OCI-LY3 (cell line): ENCODE results near the gene IGLL1.
"Not testable (repeated sequence)": the region's sequence is repeated elsewhere in the genome, so short reads cannot be mapped to it uniquely, and the experiment has no call there.

Experiments
- H2AFZ ChIP-seq: fragments of 200-600, 300-600 bp; shearing (Covaris generic); 2 replicates; pipeline ENCODE4 v1.6.0; 2014; ENCODE audit warnings: antibody characterized with exemption, low read depth, low read length
- H3K27ac ChIP-seq: fragments of 200-600, 300-600 bp; sonication (generic); 2 replicates; pipeline ENCODE4 v1.5.1; 2014; ENCODE audit warnings: mild to moderate bottlenecking, low read length, moderate library complexity, mixed read lengths
- H3K27me3 ChIP-seq: fragments of 200-600, 300-600 bp; sonication (generic); 2 replicates; pipeline ENCODE4 v1.6.1; 2014; ENCODE audit warnings: low read depth, low read length, mixed read lengths
- H3K36me3 ChIP-seq: fragments of 200-600, 300-600 bp; sonication (generic); replicated peaks from 2 replicates; pipeline ENCODE3; 2014; ENCODE audit warnings: low read depth, low read length, mixed read lengths
- H3K4me1 ChIP-seq: fragments of 300-600, 200-600 bp; sonication (generic); 2 replicates; pipeline ENCODE4 v1.6.1; 2014; ENCODE audit warnings: low read length, mixed read lengths
- H3K4me2 ChIP-seq: fragments of 200-600, 300-600 bp; sonication (generic); 2 replicates; pipeline ENCODE4 v1.6.1; 2014; ENCODE audit warnings: low read length, mixed read lengths
- H3K4me3 ChIP-seq: fragments of 300-600, 200-600 bp; sonication (generic); 2 replicates; pipeline ENCODE4 v1.5.1; 2014; ENCODE audit warnings: antibody characterized with exemption, mild to moderate bottlenecking, low read length, moderate library complexity
- H3K79me2 ChIP-seq: fragments of 300-600, 200-600 bp; shearing (Covaris generic); 2 replicates; pipeline ENCODE4 v1.6.1; 2014; ENCODE audit warnings: mild to moderate bottlenecking, low read length, mixed read lengths
- H3K9ac ChIP-seq: fragments of 300-600, 200-600 bp; shearing (Covaris generic); 2 replicates; pipeline ENCODE4 v1.6.0; 2014; ENCODE audit warnings: mild to moderate bottlenecking, low read length, moderate library complexity
- H3K9me3 ChIP-seq: fragments of 200-600, 300-600 bp; shearing (Covaris generic); 2 replicates; pipeline ENCODE4 v1.6.1; 2014; ENCODE audit warnings: low read length, mixed read lengths; ENCODE audit not compliant: insufficient read depth
- H4K20me1 ChIP-seq: fragments of 200-600, 300-600 bp; sonication (generic); 2 replicates; pipeline ENCODE4 v1.6.1; 2016; ENCODE audit warnings: low read length, mixed read lengths; ENCODE audit not compliant: insufficient read depth
- CTCF ChIP-seq: fragments of 200-600, 300-600 bp; sonication (generic); IDR thresholded peaks from 2 replicates; pipeline ENCODE4 v1.5.1; 2014; ENCODE audit warnings: antibody characterized with exemption, low read length, low read depth
- EZH2phosphoT487 ChIP-seq: fragments of 200-600 bp; shearing (Covaris generic); IDR thresholded peaks from 2 replicates; pipeline ENCODE4 v1.6.1; 2018; ENCODE audit warnings: antibody characterized with exemption, mixed run types, low read depth

Gene IGLL1

DNA sequence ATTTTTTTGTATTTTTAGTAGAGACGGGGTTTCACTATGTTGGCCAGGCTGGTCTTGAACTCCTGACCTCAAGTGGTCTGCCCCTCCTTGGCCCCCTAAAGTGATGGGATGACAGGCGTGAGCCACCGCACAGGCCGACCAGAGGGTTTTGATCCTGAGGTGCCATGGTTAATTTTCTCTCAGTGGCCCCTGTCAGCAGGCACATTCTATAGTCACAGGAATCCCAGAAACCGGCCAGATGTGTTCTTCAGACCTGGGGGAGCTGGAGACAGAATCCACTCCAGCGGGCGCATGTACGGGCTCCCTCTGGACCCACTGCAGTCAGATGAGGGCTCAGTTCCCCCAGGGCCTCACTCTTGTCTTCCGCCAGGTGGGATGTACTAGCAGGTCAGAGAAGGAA, 17.0 kb downstream of the IGLL1 start:
- Histone ChIP-seq H3K4me3 (no peak overlapping the region), H3K4me2 (no peak overlapping the region), H3K36me3 (no peaks in the 10 kb centered on the region)

GRCh38 chr22:23562186-23562585, 17.9 kb downstream of the IGLL1 start:
- H3K36me3 ChIP-seq, result no peaks in the 10 kb centered on the region
- no peaks in the 10 kb centered on the region for H3K79me2 ChIP-seq
- no peak overlapping the region for H3K4me3 ChIP-seq
- H4K20me1 ChIP-seq, result no peaks in the 10 kb centered on the region
- no peak overlapping the region for H3K9ac ChIP-seq
- H2AFZ ChIP-seq, result no peak overlapping the region
- TF ChIP-seq EZH2phosphoT487 (no peak), CTCF (no peak)
- H3K27me3 ChIP-seq, result peaks cover 3% of the 10 kb centered on the region
- no peaks in the 10 kb centered on the region for H3K4me1 ChIP-seq
- no peak overlapping the region for H3K27ac ChIP-seq
- no peak overlapping the region for H3K4me2 ChIP-seq
- H3K9me3 ChIP-seq, result no peaks in the 10 kb centered on the region

More for the DNA sequence above, 17.0 kb downstream of the IGLL1 start:
- no peak for TF ChIP-seq EZH2phosphoT487
- no peak for TF ChIP-seq CTCF
- peaks cover 3% of the 10 kb centered on the region for H3K27me3 ChIP-seq
- no peak overlapping the region for H3K27ac ChIP-seq
- no peak overlapping the region for H3K9ac ChIP-seq
- H4K20me1 ChIP-seq, result no peaks in the 10 kb centered on the region
- H3K9me3 ChIP-seq, result no peaks in the 10 kb centered on the region
- H3K79me2 ChIP-seq, result no peaks in the 10 kb centered on the region
- no peaks in the 10 kb centered on the region for H3K4me1 ChIP-seq
- H2AFZ ChIP-seq, result no peak overlapping the region

- not testable (repeated sequence) for H3K27me3 ChIP-seq, H4K20me1 ChIP-seq, H3K4me1 ChIP-seq, H3K9ac ChIP-seq, H3K79me2 ChIP-seq, H3K9me3 ChIP-seq, H3K4me3 ChIP-seq, H3K36me3 ChIP-seq, H3K27ac ChIP-seq, H2AFZ ChIP-seq, H3K4me2 ChIP-seq
Observed at GRCh38 chr22:23561025-23561510, 19.0 kb downstream of the IGLL1 start.

DNA sequence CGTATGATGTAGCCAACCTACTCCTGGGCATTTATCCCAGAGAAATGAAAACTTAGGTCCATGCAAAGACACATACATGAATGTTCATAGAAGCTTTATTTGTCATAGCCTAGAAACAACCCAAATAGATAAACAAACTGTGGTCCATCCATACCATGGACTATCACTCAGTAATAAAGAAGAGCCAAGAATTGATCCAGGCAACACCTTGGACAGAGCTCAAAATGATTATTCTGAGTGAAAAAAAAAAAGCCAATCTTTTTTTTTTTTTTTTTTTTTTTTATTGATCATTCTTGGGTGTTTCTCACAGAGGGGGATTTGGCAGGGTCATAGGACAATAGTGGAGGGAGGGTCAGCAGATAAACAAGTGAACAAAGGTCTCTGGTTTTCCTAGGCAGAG, 19.9 kb downstream of the IGLL1 start:
- not testable (repeated sequence) for H3K27me3 ChIP-seq, H3K36me3 ChIP-seq, H3K9ac ChIP-seq, H3K79me2 ChIP-seq, H3K27ac ChIP-seq, H3K9me3 ChIP-seq, H2AFZ ChIP-seq, H3K4me3 ChIP-seq, H3K4me2 ChIP-seq, H3K4me1 ChIP-seq, H4K20me1 ChIP-seq

DNA sequence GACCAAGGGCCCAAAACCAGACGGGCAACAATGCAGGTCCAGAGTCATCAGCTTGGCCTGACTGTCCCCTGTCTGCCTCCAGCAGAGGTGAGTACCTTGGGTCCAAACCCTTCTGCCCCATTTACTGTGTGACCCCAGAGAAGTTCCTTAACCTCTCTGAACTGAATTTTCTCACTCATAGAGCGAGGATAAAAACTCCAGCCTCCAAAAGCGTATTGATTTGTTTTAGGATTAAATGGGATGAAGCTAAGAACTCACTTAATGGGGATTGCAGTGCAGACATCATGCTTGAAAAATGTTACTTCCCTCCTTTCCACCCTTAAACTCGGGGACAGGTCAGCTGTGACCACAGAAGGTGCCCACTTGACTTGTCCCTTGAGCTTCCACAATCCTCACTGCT, 22.6 kb downstream of the IGLL1 start:
- Histone ChIP-seq H3K9ac (no peak overlapping the region), H3K79me2 (no peaks in the 10 kb centered on the region), H3K27ac (no peak overlapping the region), H3K36me3 (no peaks in the 10 kb centered on the region), H3K4me1 (no peaks in the 10 kb centered on the region), H3K27me3 (peaks cover 8% of the 10 kb centered on the region), H4K20me1 (no peaks in the 10 kb centered on the region), H3K9me3 (no peaks in the 10 kb centered on the region), H2AFZ (no peak overlapping the region), H3K4me3 (no peak overlapping the region), H3K4me2 (no peak overlapping the region)
- TF ChIP-seq EZH2phosphoT487 (no peak), CTCF (no peak)
